Thoracic aorta (tissue), 2 donors: ENCODE data around the gene TSSC4. TPM values are rescaled to one million over a fixed set of nuclear protein-coding genes. Genes with fewer than 3 reads are reported as not detected.
A peak's percentile ranks its signal among the peaks of the same experiment; 100 is the strongest.

Experiments
- ATAC-seq: fragments of 150-250 bp; one replicate; pipeline ENCODE4 v1.8.0; 2017; ENCODE audit warnings: low read depth; ENCODE audit not compliant: insufficient number of reproducible peaks, low FRiP score
- DNase-seq: peaks from one replicate; pipeline ENCODE4 v3.0.0-alpha.2; 2020; ENCODE audit warnings: low spot score
- H3K27ac ChIP-seq, 2 donors: fragments of 200-600 bp; sonication (generic); 1 replicate in 1 of 2; 2 replicates in 1 of 2; pipeline ENCODE4 v1.5.1; 2016; ENCODE audit warnings: mild to moderate bottlenecking in 2 of 2, moderate library complexity in 2 of 2
- H3K27me3 ChIP-seq: fragments of 200-600 bp; sonication (generic); replicated peaks from 2 replicates; pipeline ENCODE4 v1.6.0; 2016; ENCODE audit warnings: mild to moderate bottlenecking; ENCODE audit not compliant: insufficient read depth
- H3K36me3 ChIP-seq: fragments of 200-600 bp; sonication (generic); one replicate; pipeline ENCODE4 v1.5.1; 2016
- H3K4me1 ChIP-seq, 2 donors: fragments of 200-600 bp; sonication (generic); 1 replicate in 1 of 2; 2 replicates in 1 of 2; pipeline versions ENCODE4 v1.5.1 to v1.6.0; 2016; ENCODE audit warnings: low read depth in 2 of 2, mild to moderate bottlenecking in 1 of 2; ENCODE audit not compliant: control insufficient read depth in 1 of 2
- H3K4me3 ChIP-seq: fragments of 200-600 bp; sonication (generic); 2 replicates; pipeline ENCODE4 v1.5.1; 2016; ENCODE audit warnings: mild to moderate bottlenecking
- H3K9me3 ChIP-seq: fragments of 200-600 bp; sonication (generic); 2 replicates; pipeline ENCODE4 v1.5.1; 2016
- total RNA-seq, 2 donors: library from RNA; depleted of rRNA; stranded (reverse); fragments of >200 nt; gene quantifications; one replicate each; pipeline versions ENCODE4 v1.1.0 to v1.2.3, GENCODE V29; 2016
- TF ChIP-seq, protein P1 (sequence below): fragments of 200-600 bp; sonication (generic); IDR thresholded peaks from one replicate; pipeline ENCODE4 v1.5.1; 2019; ENCODE audit warnings: antibody characterized with exemption

TSSC4 gene
- total RNA-seq, 2 donors from 2014 or later: 31.6 to 57.9 TPM

- no peaks in the 10 kb centered on the region for H3K9me3 ChIP-seq
- no peak overlapping the region for H3K27ac ChIP-seq
- H3K4me1 ChIP-seq: peaks cover 5 to 18% of the 10 kb centered on the region in 2 donors
- DNase-seq: no peak
- H3K27me3 ChIP-seq: no peaks in the 10 kb centered on the region
- ATAC-seq: no peak
- no peaks in the 10 kb centered on the region for H3K36me3 ChIP-seq
- H3K4me3 ChIP-seq: no peak overlapping the region
- TF ChIP-seq, protein P1, sequence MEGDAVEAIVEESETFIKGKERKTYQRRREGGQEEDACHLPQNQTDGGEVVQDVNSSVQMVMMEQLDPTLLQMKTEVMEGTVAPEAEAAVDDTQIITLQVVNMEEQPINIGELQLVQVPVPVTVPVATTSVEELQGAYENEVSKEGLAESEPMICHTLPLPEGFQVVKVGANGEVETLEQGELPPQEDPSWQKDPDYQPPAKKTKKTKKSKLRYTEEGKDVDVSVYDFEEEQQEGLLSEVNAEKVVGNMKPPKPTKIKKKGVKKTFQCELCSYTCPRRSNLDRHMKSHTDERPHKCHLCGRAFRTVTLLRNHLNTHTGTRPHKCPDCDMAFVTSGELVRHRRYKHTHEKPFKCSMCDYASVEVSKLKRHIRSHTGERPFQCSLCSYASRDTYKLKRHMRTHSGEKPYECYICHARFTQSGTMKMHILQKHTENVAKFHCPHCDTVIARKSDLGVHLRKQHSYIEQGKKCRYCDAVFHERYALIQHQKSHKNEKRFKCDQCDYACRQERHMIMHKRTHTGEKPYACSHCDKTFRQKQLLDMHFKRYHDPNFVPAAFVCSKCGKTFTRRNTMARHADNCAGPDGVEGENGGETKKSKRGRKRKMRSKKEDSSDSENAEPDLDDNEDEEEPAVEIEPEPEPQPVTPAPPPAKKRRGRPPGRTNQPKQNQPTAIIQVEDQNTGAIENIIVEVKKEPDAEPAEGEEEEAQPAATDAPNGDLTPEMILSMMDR: no peak
These were observed 30.7 kb upstream of the TSSC4 start for GRCh38 chr11:2369896-2370295.

DNA sequence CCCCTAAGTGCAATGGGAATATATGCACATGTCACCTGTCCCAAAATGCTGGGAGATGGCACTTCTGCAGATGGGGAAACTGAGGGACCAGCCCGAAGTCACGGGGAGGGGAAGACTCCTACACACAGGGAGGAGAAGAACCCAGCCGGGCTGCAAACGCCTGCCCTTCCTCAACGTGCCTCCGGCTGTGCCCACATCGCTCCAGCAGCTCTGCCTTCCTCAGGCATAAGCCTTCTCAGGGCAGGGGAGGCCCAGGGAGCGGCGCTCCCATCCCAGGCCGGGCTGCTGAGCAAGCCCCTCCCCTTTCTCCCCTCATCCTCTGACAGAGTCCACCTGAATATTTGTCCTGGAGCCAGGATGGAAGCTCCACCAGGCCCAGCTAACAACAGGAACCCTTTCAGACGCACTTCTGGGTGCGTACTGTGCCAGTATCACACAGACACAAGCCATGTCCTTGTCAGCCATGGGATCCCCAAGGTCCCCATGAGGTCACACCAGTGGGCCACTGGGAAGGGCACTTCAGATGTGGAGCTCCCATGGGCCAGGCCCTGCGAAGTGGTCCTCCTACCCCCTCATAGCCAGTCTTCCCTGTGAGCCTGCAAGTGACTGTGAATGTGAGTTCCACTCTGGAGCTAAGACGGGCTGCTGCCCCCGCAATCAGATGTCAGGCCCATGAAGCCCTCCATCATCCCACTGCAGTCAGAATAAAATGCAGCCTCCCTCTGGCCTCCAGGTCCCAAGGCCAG, 25.9 kb upstream of the TSSC4 start:
- no peaks in the 10 kb centered on the region for H3K9me3 ChIP-seq
- ATAC-seq (no peak), DNase-seq (no peak)
- H3K4me3 ChIP-seq: no peak overlapping the region
- TF ChIP-seq, protein P1: no peak
- H3K4me1 ChIP-seq: peaks cover 5 to 14% of the 10 kb centered on the region in 2 donors
- no peaks in the 10 kb centered on the region for H3K27me3 ChIP-seq
- no peaks in the 10 kb centered on the region for H3K36me3 ChIP-seq
- no peak overlapping the region for H3K27ac ChIP-seq

DNA sequence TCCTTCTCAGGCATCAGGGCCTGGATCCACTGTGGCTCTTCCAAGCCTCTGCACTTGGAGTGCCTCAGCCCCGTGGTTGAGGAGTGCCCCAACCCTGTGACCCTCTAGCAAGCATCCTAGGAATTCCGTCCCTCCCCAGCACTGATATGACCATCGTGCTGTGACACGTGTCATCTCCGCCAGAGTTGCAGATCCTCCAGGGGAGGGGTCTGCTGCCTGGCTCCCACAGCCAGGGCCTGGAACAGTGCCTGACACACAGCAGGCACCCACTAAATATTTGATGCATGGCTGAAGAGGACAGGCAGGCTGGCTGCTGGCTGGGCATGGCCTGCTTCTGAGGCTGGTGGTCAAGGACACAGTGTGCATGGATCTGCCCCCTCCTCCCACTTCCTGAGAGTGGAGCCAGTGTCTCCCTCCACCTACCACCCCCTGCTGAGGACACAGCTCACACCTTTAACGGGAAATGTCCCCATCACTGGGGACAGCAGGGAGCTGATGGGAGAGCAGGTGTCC, 25.2 kb upstream of the TSSC4 start:
- no peak for DNase-seq
- Histone ChIP-seq H3K4me3 (no peak overlapping the region), H3K27ac (no peak overlapping the region), H3K4me1 (peaks cover 13 to 22% of the 10 kb centered on the region in 2 donors), H3K36me3 (no peaks in the 10 kb centered on the region), H3K27me3 (no peaks in the 10 kb centered on the region), H3K9me3 (no peaks in the 10 kb centered on the region)
- ATAC-seq: no peak
- TF ChIP-seq, protein P1: no peak

- no peaks in the 10 kb centered on the region for H3K36me3 ChIP-seq
- H3K4me3 ChIP-seq: no peak overlapping the region
- no peak overlapping the region for H3K27ac ChIP-seq
- DNase-seq (no peak), ATAC-seq (no peak)
- peaks cover 17 to 29% of the 10 kb centered on the region in 2 donors for H3K4me1 ChIP-seq
- TF ChIP-seq, protein P1: no peak
- no peaks in the 10 kb centered on the region for H3K27me3 ChIP-seq
- no peaks in the 10 kb centered on the region for H3K9me3 ChIP-seq
These were observed 24.5 kb upstream of the TSSC4 start for GRCh38 chr11:2375964-2376551.

- H3K4me3 ChIP-seq: peak within 1 kb of the TSS; percentile 75
- ATAC-seq: peak; percentile 43
- peak within 1 kb of the TSS; percentile 87 to 96 for H3K27ac ChIP-seq
- no peak for DNase-seq
- no peaks in the 10 kb centered on the region for H3K27me3 ChIP-seq
- H3K36me3 ChIP-seq: no peaks in the 10 kb centered on the region
- TF ChIP-seq, protein P1: no peak
- H3K9me3 ChIP-seq: no peaks in the 10 kb centered on the region
- H3K4me1 ChIP-seq: peaks cover 22 to 37% of the 10 kb centered on the region in 2 donors
These were observed 23.6 kb upstream of the TSSC4 start, which contains the start of gene CD81 for GRCh38 chr11:2376751-2377451. Gene CD81, plus strand, starts transcription at chr11:2377310. Its CDS starts 240 bp downstream, at chr11:2377550.
